DOHH2 (cell line): ENCODE measurements around the gene CHD9.

ENCODE experiments used
- H3F3A ChIP-seq: fragments of 200-600 bp; sonication (generic), shearing (Covaris generic); 2 replicates; pipeline ENCODE4 v1.6.0; 2016; ENCODE audit warnings: antibody characterized with exemption, mild to moderate bottlenecking; ENCODE audit not compliant: control insufficient read depth, insufficient read depth
- H3K27ac ChIP-seq: fragments of 200-600 bp; sonication (generic); 2 replicates; pipeline ENCODE4 v1.5.1; 2014; ENCODE audit warnings: low read depth, mild to moderate bottlenecking, low read length, moderate library complexity
- H3K27me3 ChIP-seq: fragments of 200-600 bp; sonication (generic); 2 replicates; pipeline ENCODE4 v1.6.1; 2014; ENCODE audit warnings: mild to moderate bottlenecking, low read length, mixed read lengths; ENCODE audit not compliant: control insufficient read depth
- H3K36me3 ChIP-seq: fragments of 200-600 bp; sonication (generic); 2 replicates; pipeline ENCODE4 v1.6.1; 2014; ENCODE audit warnings: mild to moderate bottlenecking, low read length, moderate library complexity, mixed read lengths; ENCODE audit not compliant: control insufficient read depth
- H3K4me1 ChIP-seq: fragments of 200-600 bp; sonication (generic); 2 replicates; pipeline ENCODE4 v1.6.1; 2014; ENCODE audit warnings: mild to moderate bottlenecking, low read length, mixed read lengths; ENCODE audit not compliant: control insufficient read depth
- H3K4me2 ChIP-seq: fragments of 200-600 bp; sonication (generic); 2 replicates; pipeline ENCODE4 v1.6.0; 2014; ENCODE audit warnings: mild to moderate bottlenecking, low read length, moderate library complexity
- H3K4me3 ChIP-seq: fragments of 200-600 bp; sonication (generic); 2 replicates; pipeline ENCODE4 v1.5.1; 2014; ENCODE audit warnings: mild to moderate bottlenecking, low read length, mixed read lengths
- H3K79me2 ChIP-seq: fragments of 200-600 bp; sonication (generic); 2 replicates; pipeline ENCODE4 v1.6.1; 2014; ENCODE audit warnings: mild to moderate bottlenecking, low read length, mixed read lengths; ENCODE audit not compliant: control insufficient read depth
- H3K9me2 ChIP-seq: fragments of 200-600 bp; sonication (generic); replicated peaks from 2 replicates; pipeline ENCODE4 v1.6.1; 2014; ENCODE audit warnings: mild to moderate bottlenecking, low read length, mixed read lengths; ENCODE audit not compliant: control insufficient read depth
- H3K9me3 ChIP-seq: fragments of 200-600 bp; sonication (generic); 2 replicates; pipeline ENCODE4 v1.6.1; 2014; ENCODE audit warnings: antibody characterized with exemption, low read length, mixed read lengths; ENCODE audit not compliant: control insufficient read depth, insufficient read depth
- H4K20me1 ChIP-seq: fragments of 200-600 bp; sonication (generic); 2 replicates; pipeline ENCODE4 v1.6.0; 2014; ENCODE audit warnings: low read depth, mild to moderate bottlenecking, antibody characterized with exemption, low read length, moderate library complexity; ENCODE audit not compliant: control insufficient read depth, insufficient read depth
- CTCF ChIP-seq: fragments of 200-600 bp; sonication (generic); IDR thresholded peaks from one replicate; pipeline ENCODE4 v1.5.1; 2014; ENCODE audit warnings: antibody characterized with exemption, mild to moderate bottlenecking, low read depth, low read length; ENCODE audit not compliant: poor library complexity, severe bottlenecking
- EZH2phosphoT487 ChIP-seq: fragments of 200-600 bp; sonication (generic); IDR thresholded peaks from 2 replicates; pipeline ENCODE4 v1.6.1; 2017; ENCODE audit warnings: borderline replicate concordance, mild to moderate bottlenecking, antibody characterized with exemption, low read length, moderate library complexity, mixed read lengths

CHD9 gene

DNA sequence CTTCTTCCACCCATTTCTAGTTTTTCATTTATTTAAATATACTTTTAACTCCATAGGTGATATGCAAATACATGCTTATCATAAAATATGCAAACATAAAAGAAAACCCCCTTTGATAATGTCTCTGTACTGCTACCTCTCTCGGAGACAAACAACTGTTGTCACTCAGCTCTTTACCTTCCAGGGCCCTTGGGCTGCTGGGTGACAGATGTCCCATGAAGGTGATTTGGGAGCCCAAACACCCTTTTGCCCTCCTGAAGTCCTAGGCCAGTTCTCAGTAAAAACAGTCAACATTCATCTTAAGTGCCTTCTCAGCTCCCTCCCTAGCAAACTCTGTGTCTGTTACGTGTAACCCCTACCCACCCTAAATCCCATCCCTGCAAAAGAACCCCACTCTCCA, 37.5 kb downstream of the CHD9 start:
- H3K4me3 ChIP-seq: no peak overlapping the region
- no peaks in the 10 kb centered on the region for H3K9me3 ChIP-seq
- no peak overlapping the region for H3K4me2 ChIP-seq
- no peaks in the 10 kb centered on the region for H3F3A ChIP-seq
- H3K27me3 ChIP-seq: no peaks in the 10 kb centered on the region
- H4K20me1 ChIP-seq: peaks cover 3% of the 10 kb centered on the region; the same call in 1 of the 2 replicates
- H3K4me1 ChIP-seq: peaks cover 43% of the 10 kb centered on the region
- TF ChIP-seq CTCF (no peak), EZH2phosphoT487 (no peak)
- H3K36me3 ChIP-seq: no peaks in the 10 kb centered on the region
- H3K9me2 ChIP-seq: no peaks in the 10 kb centered on the region
- H3K27ac ChIP-seq: no peak overlapping the region
- H3K79me2 ChIP-seq: peaks cover 55% of the 10 kb centered on the region

DNA sequence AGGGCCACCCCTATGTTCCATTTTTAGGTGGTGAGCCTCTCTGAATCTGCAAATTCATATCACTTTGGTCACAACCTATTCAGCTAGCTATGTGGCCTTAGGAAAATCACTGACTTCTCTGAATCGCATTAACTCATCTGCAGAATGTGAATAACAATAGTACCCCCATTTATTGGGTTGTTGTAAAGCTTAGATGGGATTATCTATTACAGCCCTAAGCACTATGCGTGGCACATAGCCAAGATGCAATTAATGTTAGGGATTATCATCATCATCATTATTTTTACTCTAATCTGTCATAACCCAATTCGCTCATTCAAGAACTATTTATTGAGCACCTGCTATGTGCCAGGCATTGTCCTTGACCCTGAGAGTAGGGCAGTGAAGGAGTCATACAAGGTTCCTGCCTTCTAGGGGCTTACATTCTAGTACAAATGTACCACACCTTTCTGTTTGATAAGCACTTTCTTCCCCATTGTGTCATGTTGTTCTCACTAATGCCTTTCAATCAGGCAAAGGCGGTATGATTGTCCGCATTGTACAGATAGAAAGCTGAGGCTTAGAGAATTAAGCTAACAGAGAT, 38.5 kb downstream of the CHD9 start:
- Histone ChIP-seq H4K20me1 (peaks cover 3% of the 10 kb centered on the region; the same call in 1 of the 2 replicates), H3K27ac (no peak overlapping the region), H3K27me3 (no peaks in the 10 kb centered on the region), H3K4me1 (peaks cover 53% of the 10 kb centered on the region), H3K4me3 (no peak overlapping the region), H3K9me3 (no peaks in the 10 kb centered on the region), H3K4me2 (no peak overlapping the region), H3K9me2 (no peaks in the 10 kb centered on the region), H3K36me3 (no peaks in the 10 kb centered on the region), H3K79me2 (peaks cover 60% of the 10 kb centered on the region), H3F3A (peaks cover 8% of the 10 kb centered on the region)
- no peak for TF ChIP-seq CTCF
- TF ChIP-seq EZH2phosphoT487: no peak

GRCh38 chr16:53094013-53094630, 39.3 kb downstream of the CHD9 start:
- peaks cover 3% of the 10 kb centered on the region; the same call in 1 of the 2 replicates for H4K20me1 ChIP-seq
- no peak overlapping the region for H3K4me3 ChIP-seq
- H3F3A ChIP-seq: peaks cover 15% of the 10 kb centered on the region
- peaks cover 60% of the 10 kb centered on the region for H3K79me2 ChIP-seq
- peaks cover 61% of the 10 kb centered on the region for H3K4me1 ChIP-seq
- no peaks in the 10 kb centered on the region for H3K27me3 ChIP-seq
- H3K27ac ChIP-seq: no peak overlapping the region
- no peak overlapping the region for H3K4me2 ChIP-seq
- H3K36me3 ChIP-seq: no peaks in the 10 kb centered on the region
- H3K9me2 ChIP-seq: no peaks in the 10 kb centered on the region
- TF ChIP-seq EZH2phosphoT487: no peak
- no peak for TF ChIP-seq CTCF
- no peaks in the 10 kb centered on the region for H3K9me3 ChIP-seq
